GM18868 (cell line): ENCODE data around the gene GPATCH4.
"Not testable (repeated sequence)": the region's sequence is repeated elsewhere in the genome, so short reads cannot be mapped to it uniquely, and the experiment has no call there.

Experiments used
- ATAC-seq: cut with Tn5 transposase; IDR thresholded peaks from one replicate; pipeline ENCODE4 v1.9.1; 2021; ENCODE audit warnings: mild to moderate bottlenecking, moderate library complexity; ENCODE audit not compliant: unreplicated experiment

Gene GPATCH4

GRCh38 chr1:156601122-156601830 is at the start of gene GPATCH4:
Gene GPATCH4, minus strand, starts transcription at chr1:156601479.
- peak; percentile 53 for ATAC-seq

- no peak for ATAC-seq
Observed at GRCh38 chr1:156648951-156649350, 47.7 kb upstream of the GPATCH4 start.

- ATAC-seq, result no peak
Observed at GRCh38 chr1:156648496-156648895, 47.2 kb upstream of the GPATCH4 start.

GRCh38 chr1:156647351-156647750 is 46.1 kb upstream of the GPATCH4 start:
- ATAC-seq, result no peak

GRCh38 chr1:156646738-156647211 is 45.5 kb upstream of the GPATCH4 start:
- no peak for ATAC-seq

- no peak for ATAC-seq
Observed at GRCh38 chr1:156645666-156646065, 44.4 kb upstream of the GPATCH4 start.

- ATAC-seq, result no peak
Observed at GRCh38 chr1:156645056-156645455, 43.8 kb upstream of the GPATCH4 start.

GRCh38 chr1:156644640-156645039 is 43.4 kb upstream of the GPATCH4 start:
- ATAC-seq, result no peak

- ATAC-seq, result no peak
Observed at GRCh38 chr1:156644146-156644545, 42.9 kb upstream of the GPATCH4 start.

GRCh38 chr1:156643778-156644092 is 42.5 kb upstream of the GPATCH4 start:
- ATAC-seq, result no peak

- ATAC-seq, result no peak
Observed at GRCh38 chr1:156643049-156643777, 41.9 kb upstream of the GPATCH4 start.

- ATAC-seq, result no peak
Observed at GRCh38 chr1:156642265-156643048, 41.2 kb upstream of the GPATCH4 start.

GRCh38 chr1:156641761-156642264 is 40.5 kb upstream of the GPATCH4 start, which contains the start of gene BCAN:
Gene BCAN, plus strand, starts transcription at chr1:156642117. Its CDS starts 3,938 bp downstream, at chr1:156646055.
- ATAC-seq, result no peak

- no peak for ATAC-seq
Observed at GRCh38 chr1:156640842-156641706, 39.8 kb upstream of the GPATCH4 start.

- no peak for ATAC-seq
Observed at GRCh38 chr1:156639601-156640101, 38.4 kb upstream of the GPATCH4 start.

- no peak for ATAC-seq
Observed at GRCh38 chr1:156638189-156638985, 37.1 kb upstream of the GPATCH4 start.

- ATAC-seq, result no peak
Observed at GRCh38 chr1:156632355-156632754, 31.1 kb upstream of the GPATCH4 start.

- not testable (repeated sequence) for ATAC-seq
Observed at GRCh38 chr1:156631152-156631551, 29.9 kb upstream of the GPATCH4 start.

- no peak for ATAC-seq
Observed at GRCh38 chr1:156629823-156630449, 28.7 kb upstream of the GPATCH4 start.
